CD4-positive, alpha-beta memory T cell (primary cell): ENCODE data around the gene TAF11L10. TPM values are rescaled to one million over a fixed set of nuclear protein-coding genes. Genes with fewer than 3 reads are reported as not detected.
"Not testable (repeated sequence)": the region's sequence is repeated elsewhere in the genome, so short reads cannot be mapped to it uniquely, and the experiment has no call there.

Experiments used
- CTCF ChIA-PET: fragments of 350-600 bp; sonication (Branson Sonifier 250); formaldehyde crosslinking; loops from one replicate; lab custom pipeline; 2021; ENCODE audit warnings: inconsistent platforms; ENCODE audit not compliant: partially characterized antibody; lab: Charles Lee
- POLR2A ChIA-PET: fragments of 350-600 bp; sonication (Branson Sonifier 250); formaldehyde crosslinking; loops from one replicate; lab custom pipeline; 2021; ENCODE audit not compliant: partially characterized antibody; lab: Charles Lee
- DNase-seq, 5 donors: peaks; one replicate each; pipeline versions ENCODE4 v3.0.0 to v3.0.0-alpha.2; 2020 to 2022; ENCODE audit warnings: mixed read lengths in 1 of 5
- H3K27ac ChIP-seq: one replicate; pipeline ENCODE4 v1.7.0; 2013; ENCODE audit warnings: low read depth, low read length
- H3K27me3 ChIP-seq: 2 replicates; pipeline ENCODE4 v1.7.0; 2013; ENCODE audit warnings: mild to moderate bottlenecking, low read length, moderate library complexity; ENCODE audit not compliant: insufficient read depth
- H3K36me3 ChIP-seq: 2 replicates; pipeline ENCODE4 v1.7.0; 2013; ENCODE audit warnings: mild to moderate bottlenecking, low read length, moderate library complexity; ENCODE audit not compliant: insufficient read depth
- H3K4me1 ChIP-seq: 2 replicates; pipeline ENCODE4 v1.7.0; 2013; ENCODE audit warnings: mild to moderate bottlenecking, low read length, moderate library complexity; ENCODE audit not compliant: insufficient read depth
- H3K4me3 ChIP-seq, 2 donors: one replicate each; pipeline ENCODE4 v1.7.0; 2013; ENCODE audit warnings: low read length in 2 of 2, mild to moderate bottlenecking in 1 of 2
- H3K9me3 ChIP-seq, 2 donors: one replicate each; pipeline ENCODE4 v1.7.0; 2013; ENCODE audit warnings: low read length in 2 of 2, control low read depth in 1 of 2; ENCODE audit not compliant: control insufficient read depth in 1 of 2
- H3K27ac Mint-ChIP-seq, 7 donors: one replicate each; pipeline ENCODE4 v1.8.0; 2020 to 2021; ENCODE audit warnings: mixed read lengths in 7 of 7, mild to moderate bottlenecking in 6 of 7, inconsistent platforms in 3 of 7, moderate library complexity in 3 of 7
- H3K27me3 Mint-ChIP-seq, 2 donors: one replicate each; pipeline ENCODE4 v1.8.0; 2020 to 2021; ENCODE audit warnings: mixed read lengths in 2 of 2
- H3K36me3 Mint-ChIP-seq, 2 donors: one replicate each; pipeline ENCODE4 v1.8.0; 2020 to 2021; ENCODE audit warnings: mixed read lengths in 2 of 2, inconsistent platforms in 1 of 2, mild to moderate bottlenecking in 1 of 2
- H3K4me1 Mint-ChIP-seq, 4 donors: one replicate each; pipeline ENCODE4 v1.8.0; 2020 to 2021; ENCODE audit warnings: mixed read lengths in 4 of 4, mild to moderate bottlenecking in 1 of 4
- H3K4me3 Mint-ChIP-seq, 8 donors: one replicate each; pipeline ENCODE4 v1.8.0; 2020 to 2021; ENCODE audit warnings: mixed read lengths in 8 of 8, mild to moderate bottlenecking in 7 of 8, moderate library complexity in 6 of 8, inconsistent platforms in 3 of 8
- H3K9me3 Mint-ChIP-seq, 8 donors: one replicate each; pipeline ENCODE4 v1.8.0; 2020 to 2021; ENCODE audit warnings: mixed read lengths in 8 of 8, mild to moderate bottlenecking in 5 of 8, inconsistent platforms in 3 of 8, moderate library complexity in 1 of 8
- intact Hi-C: fragments of 100-400 bp; cut with micrococcal nuclease; formaldehyde crosslinking; loops from one replicate; pipeline ENCODE4 v1.15.1; 2023
- polyA plus RNA-seq, 2 donors: library from polyadenylated mRNA; unstranded; fragments of 300-500 nt; fragmentation: Illumina TruSeq; gene quantifications; one replicate each; pipeline ENCODE4 v1.2.3, GENCODE V29; 2021
- total RNA-seq, 2 experiments: library from RNA; stranded (reverse); gene quantifications; one replicate each; pipeline ENCODE4 v1.2.3, GENCODE V29; 2021

The TAF11L10 gene
- total RNA-seq, result not detected
- polyA plus RNA-seq, result not detected

GRCh38 chr5:17597728-17598127, at the start of gene TAF11L10:
Gene TAF11L10 (minus strand): TSS chr5:17597828.
- H3K27ac ChIP-seq, POLR2A ChIA-PET, H3K36me3 Mint-ChIP-seq, DNase-seq, H3K9me3 ChIP-seq, H3K27me3 Mint-ChIP-seq, H3K4me3 ChIP-seq, H3K36me3 ChIP-seq, H3K9me3 Mint-ChIP-seq, intact Hi-C loops, H3K4me1 ChIP-seq, CTCF ChIA-PET, H3K4me1 Mint-ChIP-seq, H3K4me3 Mint-ChIP-seq, H3K27me3 ChIP-seq, H3K27ac Mint-ChIP-seq: not testable (repeated sequence)

GRCh38 chr5:17634160-17634559, 36.5 kb upstream of the TAF11L10 start, which contains the start of gene TAF11L14:
Gene TAF11L14 (plus strand): TSS chr5:17634460.
- H3K27me3 Mint-ChIP-seq, result no peaks in the 10 kb centered on the region
- no peak within 1 kb of the TSS for H3K27ac ChIP-seq
- H3K27ac Mint-ChIP-seq, result no peak within 1 kb of the TSS
- H3K9me3 Mint-ChIP-seq, result peaks cover 0 to 14% (median 6%) of the 10 kb centered on the region in 8 donors
- no peak within 1 kb of the TSS for H3K4me3 ChIP-seq
- no peaks in the 10 kb centered on the region for H3K36me3 ChIP-seq
- no peaks in the 10 kb centered on the region for H3K4me1 ChIP-seq
- POLR2A ChIA-PET, result no interaction called here
- no peak for DNase-seq
- intact Hi-C loops, result no loop called here
- CTCF ChIA-PET, result no interaction called here
- H3K9me3 ChIP-seq, result peaks cover 0 to 3% of the 10 kb centered on the region in 2 donors
- no peaks in the 10 kb centered on the region for H3K27me3 ChIP-seq
- no peaks in the 10 kb centered on the region for H3K4me1 Mint-ChIP-seq
- no peak within 1 kb of the TSS for H3K4me3 Mint-ChIP-seq
- H3K36me3 Mint-ChIP-seq, result no peaks in the 10 kb centered on the region

- POLR2A ChIA-PET, H3K27me3 Mint-ChIP-seq, DNase-seq, H3K27me3 ChIP-seq, H3K4me1 ChIP-seq, H3K9me3 ChIP-seq, H3K4me3 Mint-ChIP-seq, H3K36me3 Mint-ChIP-seq, H3K27ac Mint-ChIP-seq, H3K36me3 ChIP-seq, H3K4me3 ChIP-seq, H3K27ac ChIP-seq, intact Hi-C loops, CTCF ChIA-PET, H3K4me1 Mint-ChIP-seq: not testable (repeated sequence)
- peaks cover 0 to 14% (median 6%) of the 10 kb centered on the region in 8 donors for H3K9me3 Mint-ChIP-seq
These were observed 34.2 kb upstream of the TAF11L10 start, which contains the start of gene TAF11L13 for GRCh38 chr5:17631788-17632187. Gene TAF11L13 (plus strand): TSS chr5:17632088.

DNA sequence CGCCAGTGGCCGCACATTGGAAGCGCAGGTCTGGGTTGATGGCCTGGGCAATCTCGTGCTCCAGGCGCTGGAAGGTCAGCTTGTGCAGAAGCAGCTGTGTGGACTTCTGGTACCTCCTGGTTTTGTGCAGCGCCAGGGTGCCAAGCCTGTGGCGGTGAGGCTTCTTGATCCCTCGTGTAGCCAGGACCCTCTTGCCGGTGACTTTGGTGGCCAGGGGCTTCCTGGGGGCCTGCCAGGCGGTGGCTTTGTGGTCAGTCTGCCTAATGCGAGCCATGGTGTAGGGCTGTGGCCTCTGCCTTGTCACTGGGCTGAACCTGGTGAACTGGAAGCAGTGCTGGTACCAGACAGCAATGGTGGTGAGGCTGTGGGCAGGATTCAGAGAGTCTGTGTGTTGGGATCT, 28.1 kb upstream of the TAF11L10 start:
- intact Hi-C loops, result no loop called here
- H3K36me3 Mint-ChIP-seq, result no peaks in the 10 kb centered on the region
- Histone ChIP-seq H3K9me3 (no peaks in the 10 kb centered on the region), H3K4me1 (no peaks in the 10 kb centered on the region), H3K27me3 (no peaks in the 10 kb centered on the region), H3K36me3 (no peaks in the 10 kb centered on the region), H3K27ac (no peak overlapping the region), H3K4me3 (no peak overlapping the region)
- no peaks in the 10 kb centered on the region for H3K27me3 Mint-ChIP-seq
- peaks cover 0 to 13% (median 4%) of the 10 kb centered on the region in 8 donors for H3K9me3 Mint-ChIP-seq
- H3K4me3 Mint-ChIP-seq, result no peak overlapping the region
- ChIA-PET CTCF (no interaction called here), POLR2A (no interaction called here)
- no peak for DNase-seq
- H3K27ac Mint-ChIP-seq, result no peak overlapping the region
- H3K4me1 Mint-ChIP-seq, result no peaks in the 10 kb centered on the region

GRCh38 chr5:17620627-17621026, 23.0 kb upstream of the TAF11L10 start:
- no peaks in the 10 kb centered on the region for H3K4me1 Mint-ChIP-seq
- no peak overlapping the region for H3K4me3 Mint-ChIP-seq
- Histone ChIP-seq H3K27ac (no peak overlapping the region), H3K4me1 (no peaks in the 10 kb centered on the region), H3K9me3 (no peaks in the 10 kb centered on the region), H3K4me3 (no peak overlapping the region), H3K27me3 (no peaks in the 10 kb centered on the region), H3K36me3 (no peaks in the 10 kb centered on the region)
- DNase-seq, result no peak
- intact Hi-C loops, result no loop called here
- no peak overlapping the region for H3K27ac Mint-ChIP-seq
- H3K27me3 Mint-ChIP-seq, result no peaks in the 10 kb centered on the region
- peaks cover 0 to 14% (median 5%) of the 10 kb centered on the region in 8 donors for H3K9me3 Mint-ChIP-seq
- ChIA-PET POLR2A (no interaction called here), CTCF (no interaction called here)
- H3K36me3 Mint-ChIP-seq, result no peaks in the 10 kb centered on the region

- no peak overlapping the region for H3K27ac ChIP-seq
- no peaks in the 10 kb centered on the region for H3K27me3 ChIP-seq
- Mint-ChIP-seq H3K9me3 (peaks cover 0 to 12% (median 6%) of the 10 kb centered on the region in 8 donors), H3K36me3 (no peaks in the 10 kb centered on the region), H3K27me3 (no peaks in the 10 kb centered on the region), H3K4me3 (no peak overlapping the region), H3K4me1 (no peaks in the 10 kb centered on the region), H3K27ac (no peak overlapping the region)
- CTCF ChIA-PET, result no interaction called here
- no peaks in the 10 kb centered on the region for H3K4me1 ChIP-seq
- no peaks in the 10 kb centered on the region for H3K36me3 ChIP-seq
- POLR2A ChIA-PET, result no interaction called here
- no peaks in the 10 kb centered on the region for H3K9me3 ChIP-seq
- intact Hi-C loops, result no loop called here
- no peak for DNase-seq
- no peak overlapping the region for H3K4me3 ChIP-seq
These were observed 21.7 kb upstream of the TAF11L10 start for GRCh38 chr5:17619354-17619753.

GRCh38 chr5:17614872-17615605, 17.4 kb upstream of the TAF11L10 start:
- H3K36me3 Mint-ChIP-seq, result no peaks in the 10 kb centered on the region
- no peak overlapping the region for H3K27ac Mint-ChIP-seq
- no peaks in the 10 kb centered on the region for H3K27me3 ChIP-seq
- intact Hi-C loops, result no loop called here
- DNase-seq, result no peak
- no peak overlapping the region for H3K4me3 Mint-ChIP-seq
- peaks cover 0 to 11% (median 3%) of the 10 kb centered on the region in 8 donors for H3K9me3 Mint-ChIP-seq
- peaks cover 0 to 3% of the 10 kb centered on the region in 2 donors for H3K9me3 ChIP-seq
- H3K4me1 ChIP-seq, result no peaks in the 10 kb centered on the region
- ChIA-PET CTCF (no interaction called here), POLR2A (no interaction called here)
- no peaks in the 10 kb centered on the region for H3K4me1 Mint-ChIP-seq
- no peaks in the 10 kb centered on the region for H3K27me3 Mint-ChIP-seq
- H3K4me3 ChIP-seq, result no peak overlapping the region
- no peaks in the 10 kb centered on the region for H3K36me3 ChIP-seq
- H3K27ac ChIP-seq, result no peak overlapping the region
